Activated naive CD4-positive, alpha-beta T cell treated with anti-CD3 and anti-CD28 coated beads, Interleukin-2, amount 50 U/mL, for 72 hours (primary cell): ENCODE measurements around the gene SLC11A1. TPM values are rescaled to one million over a fixed set of nuclear protein-coding genes. Genes with fewer than 3 reads are reported as not detected.

Source experiments
- ATAC-seq, 2 donors: fragments of 150-1000 bp; cut with Tn5 transposase; 2 replicates each; pipeline ENCODE4 v1.10.0; 2021; ENCODE audit warnings: mild to moderate bottlenecking in 2 of 2, moderate library complexity in 2 of 2
- DNase-seq, 2 donors: peaks; one replicate each; pipeline ENCODE4 v3.0.0; 2021 to 2022; ENCODE audit warnings: low spot score in 2 of 2
- H3K27ac Mint-ChIP-seq, 2 donors: one replicate each; pipeline ENCODE4 v1.8.0; 2022; ENCODE audit warnings: mild to moderate bottlenecking in 2 of 2, mixed read lengths in 2 of 2
- H3K36me3 Mint-ChIP-seq, 2 donors: one replicate each; pipeline ENCODE4 v1.8.0; 2022; ENCODE audit warnings: mixed read lengths in 2 of 2
- H3K9me3 Mint-ChIP-seq, 2 donors: one replicate each; pipeline ENCODE4 v1.8.0; 2022; ENCODE audit warnings: mixed read lengths in 2 of 2
- total RNA-seq, 2 donors: library from RNA; stranded (reverse); gene quantifications; one replicate each; pipeline ENCODE4 v1.2.3, GENCODE V29; 2022

Gene SLC11A1
- total RNA-seq, 2 donors from 2014 or later, result not detected

GRCh38 chr2:218406209-218406948, 24.3 kb downstream of the SLC11A1 start:
- Mint-ChIP-seq H3K9me3 (no peaks in the 10 kb centered on the region), H3K27ac (peak overlapping the region; percentile 82 to 90), H3K36me3 (no peaks in the 10 kb centered on the region)
- peak; percentile 83 to 90 for ATAC-seq
- DNase-seq, result peak; percentile 87 to 93

DNA sequence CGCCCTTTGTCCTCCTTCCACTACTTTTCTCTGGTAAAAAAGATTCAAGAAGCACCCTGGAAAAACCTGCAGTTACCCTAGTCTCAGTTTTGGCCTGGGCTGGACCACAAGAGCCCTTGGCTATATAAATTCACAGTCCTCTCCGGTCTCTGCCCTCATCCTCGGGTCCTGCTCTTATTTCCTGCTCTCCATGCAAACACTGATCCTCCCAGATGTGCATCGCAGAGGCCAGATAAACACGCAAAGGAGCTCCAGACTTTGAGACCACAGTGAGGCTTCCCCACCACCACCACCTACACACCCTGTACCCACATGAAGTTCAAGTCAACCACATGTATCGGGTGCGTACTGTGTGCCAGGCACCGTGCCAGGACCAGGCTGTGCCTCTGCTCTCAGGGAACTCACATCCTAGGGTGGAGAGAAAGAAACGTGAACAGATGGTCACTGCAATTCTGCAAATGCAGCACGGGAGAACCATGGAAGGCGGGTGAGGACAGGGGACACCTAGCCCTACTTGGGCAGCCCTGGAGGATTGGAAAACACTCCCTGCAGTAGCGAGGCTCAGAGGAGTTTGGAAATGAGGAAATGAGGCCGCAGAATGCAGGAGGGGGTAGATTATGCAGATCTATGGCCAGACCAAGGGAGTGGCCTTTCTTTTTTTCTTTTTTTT, 25.0 kb downstream of the SLC11A1 start:
- Mint-ChIP-seq H3K36me3 (no peaks in the 10 kb centered on the region), H3K9me3 (no peaks in the 10 kb centered on the region), H3K27ac (peak overlapping the region; percentile 80 to 90)
- ATAC-seq (peak; percentile 29 to 62), DNase-seq (peak; percentile 56 to 84)

- ATAC-seq, result no peak
These were observed 25.6 kb downstream of the SLC11A1 start for GRCh38 chr2:218407717-218408116.

DNA sequence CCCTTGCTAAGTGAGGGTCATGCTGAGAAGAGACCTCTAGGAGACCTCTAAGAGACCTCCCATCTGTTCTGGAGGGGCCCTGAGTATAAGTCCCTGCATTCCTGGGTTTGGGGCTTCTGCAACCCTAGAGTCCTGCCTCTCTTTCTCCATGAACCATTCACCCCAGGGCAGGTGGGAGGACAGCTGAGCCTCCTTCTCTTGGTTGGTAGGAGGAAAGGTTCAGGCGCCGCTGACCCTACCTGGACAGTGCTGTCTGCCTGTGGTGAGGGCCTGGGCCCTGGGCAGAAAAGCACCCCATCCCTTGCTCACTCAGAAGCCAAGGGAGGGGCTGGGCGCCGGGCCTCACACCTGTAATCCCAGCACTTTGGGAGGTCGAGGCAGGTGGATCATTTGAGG, 36.2 kb downstream of the SLC11A1 start:
- no peaks in the 10 kb centered on the region for H3K9me3 Mint-ChIP-seq
- H3K36me3 Mint-ChIP-seq, result no peaks in the 10 kb centered on the region
- DNase-seq (no peak), ATAC-seq (no peak)
- no peak overlapping the region for H3K27ac Mint-ChIP-seq

More at GRCh38 chr2:218407717-218408116, 25.6 kb downstream of the SLC11A1 start:
- Mint-ChIP-seq H3K27ac (peak overlapping the region in 1 of 2 donors; percentile 80), H3K9me3 (no peaks in the 10 kb centered on the region), H3K36me3 (no peaks in the 10 kb centered on the region)
- no peak for DNase-seq

DNA sequence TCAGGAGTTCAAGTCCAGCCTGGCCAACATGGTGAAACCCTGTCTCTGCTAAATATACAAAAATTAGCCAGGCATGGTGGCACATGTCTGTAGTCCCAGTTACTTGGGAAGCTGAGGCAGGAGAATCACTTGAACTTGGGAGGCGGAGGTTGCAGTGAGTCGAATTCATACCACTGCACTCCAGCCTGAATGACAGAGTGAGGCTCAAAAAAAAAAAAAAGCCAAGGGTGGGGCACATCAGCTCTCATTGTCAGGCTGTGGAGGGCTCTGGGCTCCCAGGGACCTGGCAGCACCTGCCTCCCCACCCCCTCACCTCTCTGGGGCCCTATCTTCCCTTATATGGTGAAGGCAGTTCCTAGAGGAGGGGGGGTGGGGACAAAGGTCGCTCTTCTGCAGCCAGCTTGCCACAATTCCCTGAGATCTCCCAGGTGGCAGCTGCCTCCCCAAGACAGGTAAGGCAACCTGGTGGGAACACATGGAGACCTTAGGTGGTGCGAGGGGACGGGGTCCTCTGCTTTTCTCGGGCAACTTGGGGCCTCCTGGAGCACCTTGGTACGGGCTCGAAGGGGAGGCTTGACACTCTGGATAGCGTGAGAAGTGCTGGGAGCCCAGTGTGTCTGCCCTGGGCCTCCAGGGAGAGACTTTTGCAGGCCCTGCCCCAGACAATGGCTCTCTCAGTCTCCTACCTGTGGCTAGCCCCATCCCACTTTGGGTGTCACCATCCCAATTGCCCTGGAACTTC, 36.8 kb downstream of the SLC11A1 start, which contains the start of gene VIL1:
VIL1 (plus strand) TSS at position 407 of the 742 bp plus-strand sequence. CDS start 4,656 bp downstream, outside the sequence.
- no peak for DNase-seq
- Mint-ChIP-seq H3K27ac (no peak within 1 kb of the TSS), H3K9me3 (no peaks in the 10 kb centered on the region), H3K36me3 (no peaks in the 10 kb centered on the region)
- ATAC-seq, result no peak

- Mint-ChIP-seq H3K9me3 (no peaks in the 10 kb centered on the region), H3K36me3 (no peaks in the 10 kb centered on the region), H3K27ac (no peak overlapping the region)
- no peak for DNase-seq
- ATAC-seq, result no peak
These were observed 37.6 kb downstream of the SLC11A1 start for GRCh38 chr2:218419630-218420216.

GRCh38 chr2:218421027-218421426, 39.0 kb downstream of the SLC11A1 start:
- Mint-ChIP-seq H3K9me3 (no peaks in the 10 kb centered on the region), H3K27ac (peak overlapping the region in 1 of 2 donors; percentile 75), H3K36me3 (no peaks in the 10 kb centered on the region)
- ATAC-seq (no peak), DNase-seq (no peak)

GRCh38 chr2:218422403-218423086, 40.5 kb downstream of the SLC11A1 start:
- Mint-ChIP-seq H3K36me3 (no peaks in the 10 kb centered on the region), H3K27ac (no peak overlapping the region), H3K9me3 (no peaks in the 10 kb centered on the region)
- DNase-seq, result no peak
- ATAC-seq, result peak in 1 of 2 donors; percentile 16

GRCh38 chr2:218423584-218423983, 41.5 kb downstream of the SLC11A1 start:
- Mint-ChIP-seq H3K27ac (peak overlapping the region in 1 of 2 donors; percentile 34), H3K36me3 (no peaks in the 10 kb centered on the region), H3K9me3 (no peaks in the 10 kb centered on the region)
- ATAC-seq (no peak), DNase-seq (no peak)

- Mint-ChIP-seq H3K27ac (no peak overlapping the region), H3K36me3 (no peaks in the 10 kb centered on the region), H3K9me3 (no peaks in the 10 kb centered on the region)
- DNase-seq (no peak), ATAC-seq (no peak)
These were observed 43.5 kb downstream of the SLC11A1 start for GRCh38 chr2:218425531-218425930.

DNA sequence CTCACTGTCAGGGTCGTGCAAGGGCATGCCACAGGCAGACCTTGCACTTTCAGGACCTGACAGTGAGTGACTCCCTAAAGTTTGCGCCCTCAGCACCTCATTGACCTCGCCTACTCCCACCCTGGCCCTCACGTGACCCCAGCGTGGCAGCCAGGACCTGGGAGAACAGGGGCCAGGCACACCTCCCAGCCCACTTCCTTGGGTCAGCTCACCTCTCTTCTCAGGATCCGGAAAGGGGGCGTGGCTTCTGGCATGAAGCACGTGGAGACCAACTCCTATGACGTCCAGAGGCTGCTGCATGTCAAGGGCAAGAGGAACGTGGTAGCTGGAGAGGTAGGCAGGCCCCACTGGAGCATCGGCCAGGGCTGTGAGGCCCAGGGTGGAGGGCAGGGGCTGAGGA, 45.7 kb downstream of the SLC11A1 start:
- DNase-seq, result no peak
- Mint-ChIP-seq H3K36me3 (no peaks in the 10 kb centered on the region), H3K9me3 (no peaks in the 10 kb centered on the region), H3K27ac (no peak overlapping the region)
- ATAC-seq, result no peak

GRCh38 chr2:218428846-218429558, 46.9 kb downstream of the SLC11A1 start:
- Mint-ChIP-seq H3K36me3 (no peaks in the 10 kb centered on the region), H3K27ac (no peak overlapping the region), H3K9me3 (no peaks in the 10 kb centered on the region)
- ATAC-seq, result no peak
- DNase-seq, result no peak

GRCh38 chr2:218429911-218430692, 48.0 kb downstream of the SLC11A1 start:
- Mint-ChIP-seq H3K9me3 (no peaks in the 10 kb centered on the region), H3K36me3 (no peaks in the 10 kb centered on the region), H3K27ac (no peak overlapping the region)
- ATAC-seq (no peak), DNase-seq (no peak)

GRCh38 chr2:218430721-218431120, 48.6 kb downstream of the SLC11A1 start:
- no peaks in the 10 kb centered on the region for H3K36me3 Mint-ChIP-seq
- no peak overlapping the region for H3K27ac Mint-ChIP-seq
- DNase-seq, result no peak
- no peaks in the 10 kb centered on the region for H3K9me3 Mint-ChIP-seq
- ATAC-seq, result no peak

DNA sequence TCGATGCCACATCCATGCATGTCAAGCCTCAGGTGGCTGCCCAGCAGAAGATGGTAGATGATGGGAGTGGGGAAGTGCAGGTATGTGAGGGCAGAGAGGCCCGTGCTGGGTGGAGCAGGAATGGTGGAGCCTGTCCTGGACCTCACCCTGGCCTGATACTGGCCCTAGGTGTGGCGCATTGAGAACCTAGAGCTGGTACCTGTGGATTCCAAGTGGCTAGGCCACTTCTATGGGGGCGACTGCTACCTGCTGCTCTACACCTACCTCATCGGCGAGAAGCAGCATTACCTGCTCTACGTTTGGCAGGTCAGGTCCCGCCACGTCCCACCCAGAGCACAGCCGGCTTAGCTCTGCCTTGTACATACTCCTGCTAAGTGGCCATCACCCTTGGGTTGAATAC, 49.8 kb downstream of the SLC11A1 start:
- Mint-ChIP-seq H3K36me3 (no peaks in the 10 kb centered on the region), H3K27ac (no peak overlapping the region), H3K9me3 (no peaks in the 10 kb centered on the region)
- DNase-seq, result no peak
- ATAC-seq, result peak in 1 of 2 donors; percentile 8
